Smooth muscle cell (in vitro differentiated cells): ENCODE measurements around the gene PPP6R3. TPM values are rescaled to one million over a fixed set of nuclear protein-coding genes. Genes with fewer than 3 reads are reported as not detected.

Experiments
- DNase-seq: peaks from one replicate; lab custom pipeline; 2025; ENCODE audit not compliant: unreplicated experiment; lab: John Stamatoyannopoulos, UW
- H2AFZ ChIP-seq: fragments of 200-600 bp; sonication (generic); 2 replicates; pipeline ENCODE4 v1.6.0; 2016; ENCODE audit warnings: antibody characterized with exemption, low read depth, mild to moderate bottlenecking
- H3F3A ChIP-seq: fragments of 200-600 bp; sonication (generic); 2 replicates; pipeline ENCODE4 v1.6.0; 2017; ENCODE audit warnings: antibody characterized with exemption, low read depth
- H3K27ac ChIP-seq: fragments of 200-600 bp; sonication (generic); 2 replicates; pipeline ENCODE4 v1.5.1; 2016; ENCODE audit warnings: low read depth, mild to moderate bottlenecking
- H3K27me3 ChIP-seq: fragments of 200-600 bp; sonication (generic); 2 replicates; pipeline ENCODE4 v1.6.1; 2016; ENCODE audit warnings: low read depth, mild to moderate bottlenecking
- H3K36me3 ChIP-seq: fragments of 200-600 bp; sonication (generic); 2 replicates; pipeline ENCODE4 v1.5.1; 2016; ENCODE audit warnings: low read depth
- H3K4me1 ChIP-seq: fragments of 200-600 bp; sonication (generic); 2 replicates; pipeline ENCODE4 v1.5.1; 2016; ENCODE audit warnings: low read depth
- H3K4me2 ChIP-seq: fragments of 200-600 bp; sonication (generic); 2 replicates; pipeline ENCODE4 v1.6.0; 2016; ENCODE audit warnings: mild to moderate bottlenecking
- H3K4me3 ChIP-seq: fragments of 200-600 bp; sonication (generic); 2 replicates; pipeline ENCODE4 v1.5.1; 2016; ENCODE audit warnings: mild to moderate bottlenecking
- H3K79me2 ChIP-seq: fragments of 200-600 bp; sonication (generic); 2 replicates; pipeline ENCODE4 v1.6.0; 2016; ENCODE audit warnings: low read depth, mild to moderate bottlenecking
- H3K9ac ChIP-seq: fragments of 200-600 bp; sonication (generic); 2 replicates; pipeline ENCODE4 v1.6.0; 2016; ENCODE audit warnings: low read depth
- H3K9me3 ChIP-seq: fragments of 200-600 bp; sonication (generic); replicated peaks from 2 replicates; pipeline ENCODE4 v1.5.1; 2016; ENCODE audit warnings: low read depth
- H4K20me1 ChIP-seq: fragments of 200-600 bp; sonication (generic); 2 replicates; pipeline ENCODE4 v1.6.0; 2016; ENCODE audit warnings: low read depth
- WGBS: methylation state at CpG from one replicate; pipeline ENCODE4 v1.1.7; 2016; ENCODE audit warnings: low lambda C conversion rate; 5-methylcytosine and 5-hydroxymethylcytosine counted together
- polyA plus RNA-seq: library from polyadenylated mRNA; unstranded; fragments of >200 nt; fragmentation: Nextera tagmentation; extraction: Ambion mirVana; gene quantifications from 2 replicates; pipeline ENCODE4 v1.2.1, GENCODE V29; 2016
- total RNA-seq: library from RNA; depleted of rRNA; stranded (reverse); fragments of >200 nt; gene quantifications from 2 replicates; pipeline ENCODE4 v1.2.3, GENCODE V29; 2014
- TF ChIP-seq, protein P1 (sequence below): fragments of 200-600 bp; sonication (generic); IDR thresholded peaks from 2 replicates; pipeline ENCODE4 v1.5.1; 2017; ENCODE audit warnings: borderline replicate concordance, mild to moderate bottlenecking, antibody characterized with exemption; ENCODE audit not compliant: insufficient read depth, poor library complexity, severe bottlenecking

PPP6R3 gene
- total and polyA plus RNA-seq, 2 experiments from 2014 or later: 28.4 to 121 TPM

DNA sequence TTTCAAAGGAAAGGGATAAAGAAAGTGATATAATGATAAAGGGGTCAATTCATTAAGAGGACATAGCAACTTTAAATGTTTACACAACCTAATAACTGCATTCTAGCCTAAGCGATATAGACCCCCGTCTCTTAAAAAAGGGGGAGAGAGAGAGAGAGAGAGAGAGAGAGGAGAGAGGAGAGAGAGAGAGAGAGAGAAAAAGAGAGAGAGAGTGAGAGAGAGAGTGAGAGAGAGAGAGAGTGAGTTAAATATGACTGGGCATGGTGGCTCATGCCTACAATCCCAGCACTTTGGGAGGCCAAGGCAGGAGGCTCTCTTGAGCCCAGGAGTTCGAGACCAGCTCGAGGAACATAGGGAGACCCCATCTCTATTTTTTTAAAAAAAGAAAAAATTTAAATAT is 133.6 kb downstream of the PPP6R3 start:
- H2AFZ ChIP-seq: no peak overlapping the region
- TF ChIP-seq, protein P1, sequence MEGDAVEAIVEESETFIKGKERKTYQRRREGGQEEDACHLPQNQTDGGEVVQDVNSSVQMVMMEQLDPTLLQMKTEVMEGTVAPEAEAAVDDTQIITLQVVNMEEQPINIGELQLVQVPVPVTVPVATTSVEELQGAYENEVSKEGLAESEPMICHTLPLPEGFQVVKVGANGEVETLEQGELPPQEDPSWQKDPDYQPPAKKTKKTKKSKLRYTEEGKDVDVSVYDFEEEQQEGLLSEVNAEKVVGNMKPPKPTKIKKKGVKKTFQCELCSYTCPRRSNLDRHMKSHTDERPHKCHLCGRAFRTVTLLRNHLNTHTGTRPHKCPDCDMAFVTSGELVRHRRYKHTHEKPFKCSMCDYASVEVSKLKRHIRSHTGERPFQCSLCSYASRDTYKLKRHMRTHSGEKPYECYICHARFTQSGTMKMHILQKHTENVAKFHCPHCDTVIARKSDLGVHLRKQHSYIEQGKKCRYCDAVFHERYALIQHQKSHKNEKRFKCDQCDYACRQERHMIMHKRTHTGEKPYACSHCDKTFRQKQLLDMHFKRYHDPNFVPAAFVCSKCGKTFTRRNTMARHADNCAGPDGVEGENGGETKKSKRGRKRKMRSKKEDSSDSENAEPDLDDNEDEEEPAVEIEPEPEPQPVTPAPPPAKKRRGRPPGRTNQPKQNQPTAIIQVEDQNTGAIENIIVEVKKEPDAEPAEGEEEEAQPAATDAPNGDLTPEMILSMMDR: no peak
- H3K79me2 ChIP-seq: peaks cover 22% of the 10 kb centered on the region
- WGBS: 100% methylated on average over 4 of the region's 4 CpGs
- no peak overlapping the region for H3K4me2 ChIP-seq
- H4K20me1 ChIP-seq: peaks cover 52% of the 10 kb centered on the region
- no peak overlapping the region for H3K27ac ChIP-seq
- no peaks in the 10 kb centered on the region for H3K4me1 ChIP-seq
- peaks cover 27% of the 10 kb centered on the region for H3K36me3 ChIP-seq
- H3F3A ChIP-seq: no peaks in the 10 kb centered on the region
- H3K9me3 ChIP-seq: no peaks in the 10 kb centered on the region
- H3K4me3 ChIP-seq: no peak overlapping the region
- no peak for DNase-seq
- no peak overlapping the region for H3K9ac ChIP-seq
- no peaks in the 10 kb centered on the region for H3K27me3 ChIP-seq

- no peak overlapping the region for H3K4me2 ChIP-seq
- H3K27ac ChIP-seq: no peak overlapping the region
- WGBS: 93% methylated on average over 4 of the region's 4 CpGs
- no peaks in the 10 kb centered on the region for H3K4me1 ChIP-seq
- no peaks in the 10 kb centered on the region for H3F3A ChIP-seq
- H2AFZ ChIP-seq: no peak overlapping the region
- H3K36me3 ChIP-seq: peaks cover 25% of the 10 kb centered on the region
- no peaks in the 10 kb centered on the region for H3K27me3 ChIP-seq
- no peak overlapping the region for H3K4me3 ChIP-seq
- H3K79me2 ChIP-seq: peaks cover 16% of the 10 kb centered on the region
- H4K20me1 ChIP-seq: peaks cover 53% of the 10 kb centered on the region
- H3K9ac ChIP-seq: no peak overlapping the region
- TF ChIP-seq, protein P1: no peak
- no peak for DNase-seq
- no peaks in the 10 kb centered on the region for H3K9me3 ChIP-seq
Measured at GRCh38 chr11:68596231-68596630, 135.7 kb downstream of the PPP6R3 start.

DNA sequence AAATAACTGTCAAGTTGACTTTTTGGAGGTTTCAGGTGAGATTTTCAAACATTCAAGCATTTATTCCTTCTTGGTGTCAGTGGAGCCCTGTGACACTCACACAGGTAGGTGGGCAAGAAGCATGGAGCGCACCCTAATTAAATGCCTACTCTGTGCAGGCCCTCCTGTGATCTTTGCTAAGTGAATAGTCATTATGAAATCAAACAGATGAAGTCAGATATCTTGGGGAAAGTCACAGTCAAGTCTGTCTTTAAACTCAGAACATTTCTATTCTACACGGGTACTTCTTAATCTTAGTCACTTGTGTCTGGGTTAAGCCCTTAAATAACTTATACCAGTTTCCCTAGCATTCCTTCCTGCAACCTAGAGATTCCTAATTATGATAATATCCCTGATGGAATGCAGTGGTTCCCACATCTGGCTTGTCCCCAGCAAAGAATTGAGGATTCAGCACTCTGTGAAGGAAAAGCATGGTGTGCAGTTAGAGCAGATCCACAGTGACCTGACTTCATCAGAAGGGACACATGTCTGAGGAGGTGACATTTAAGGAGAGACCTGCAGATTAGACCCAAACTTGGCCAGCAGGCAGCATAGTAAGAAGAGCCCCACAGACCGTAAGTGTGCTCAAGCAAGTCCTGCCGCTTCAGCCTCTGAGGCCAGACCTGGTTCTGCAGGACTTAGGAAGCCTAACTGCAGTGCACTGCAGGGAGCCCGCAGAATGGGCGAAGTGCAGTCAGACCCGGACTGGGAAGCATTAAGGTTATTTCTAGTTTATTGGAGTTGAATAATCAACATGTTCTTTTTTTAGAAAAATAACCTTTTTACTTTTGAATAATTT is 138.5 kb downstream of the PPP6R3 start:
- Histone ChIP-seq H3K4me1 (no peaks in the 10 kb centered on the region), H2AFZ (no peak overlapping the region), H3K4me2 (no peak overlapping the region), H3K27me3 (no peaks in the 10 kb centered on the region), H3K36me3 (peaks cover 18% of the 10 kb centered on the region), H3K9me3 (no peaks in the 10 kb centered on the region), H3F3A (no peaks in the 10 kb centered on the region), H4K20me1 (peaks cover 57% of the 10 kb centered on the region), H3K79me2 (peaks cover 5% of the 10 kb centered on the region), H3K9ac (no peak overlapping the region), H3K27ac (no peak overlapping the region), H3K4me3 (no peak overlapping the region)
- TF ChIP-seq, protein P1: no peak
- DNase-seq: no peak
- 85% methylated on average over 7 of the region's 7 CpGs for WGBS

DNA sequence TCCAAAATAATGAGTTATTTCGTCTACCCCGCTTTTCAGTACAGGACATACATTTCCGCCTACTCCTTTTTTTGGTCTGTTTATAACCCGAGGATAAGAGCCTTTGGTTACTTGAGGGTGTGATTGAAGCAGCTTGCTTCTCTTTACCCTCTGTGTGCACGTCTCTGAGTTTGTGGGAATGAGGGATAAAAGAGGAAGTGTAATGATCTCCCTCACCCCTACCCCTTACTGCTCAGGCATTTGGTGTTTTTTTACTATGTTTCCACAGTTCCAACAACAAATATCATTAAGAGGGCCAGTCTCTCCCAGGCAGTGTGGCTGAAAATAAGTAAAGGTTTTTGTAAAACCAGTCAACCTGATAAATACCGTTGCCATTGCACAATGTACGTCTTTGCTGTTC is 140.6 kb downstream of the PPP6R3 start:
- H3K79me2 ChIP-seq: peaks cover 5% of the 10 kb centered on the region
- no peak for DNase-seq
- no peak overlapping the region for H3K4me3 ChIP-seq
- no peak overlapping the region for H3K4me2 ChIP-seq
- H2AFZ ChIP-seq: no peak overlapping the region
- 95% methylated on average over 7 of the region's 7 CpGs for WGBS
- peaks cover 56% of the 10 kb centered on the region for H4K20me1 ChIP-seq
- no peak overlapping the region for H3K27ac ChIP-seq
- no peaks in the 10 kb centered on the region for H3K27me3 ChIP-seq
- TF ChIP-seq, protein P1: no peak
- H3K36me3 ChIP-seq: peaks cover 33% of the 10 kb centered on the region
- no peaks in the 10 kb centered on the region for H3F3A ChIP-seq
- H3K9ac ChIP-seq: no peak overlapping the region
- no peaks in the 10 kb centered on the region for H3K9me3 ChIP-seq
- H3K4me1 ChIP-seq: no peaks in the 10 kb centered on the region
